Cardiac fibroblast (primary cell): ENCODE data around the gene PGA4.
"Not testable (repeated sequence)": the region's sequence is repeated elsewhere in the genome, so short reads cannot be mapped to it uniquely, and the experiment has no call there.

Experiments
- DNase-seq, 2 donors: peaks; one replicate each; pipeline versions ENCODE4 v3.0.0 to v3.0.0-alpha.2; 2010; ENCODE audit warnings: low read depth in 2 of 2
- H3K4me3 ChIP-seq, 2 donors: replicated peaks in 1 of 2; 1 replicate in 1 of 2; 2 replicates in 1 of 2; pipeline ENCODE4 v1.5.1; 2011; ENCODE audit warnings: low read depth in 2 of 2, low read length in 2 of 2, mild to moderate bottlenecking in 2 of 2, moderate library complexity in 1 of 2
- TF ChIP-seq, protein P1 (sequence below): IDR thresholded peaks from one replicate; pipeline ENCODE4 v1.5.1; 2011; ENCODE audit warnings: low read depth, mild to moderate bottlenecking, low read length, inconsistent platforms

Gene PGA4

DNA sequence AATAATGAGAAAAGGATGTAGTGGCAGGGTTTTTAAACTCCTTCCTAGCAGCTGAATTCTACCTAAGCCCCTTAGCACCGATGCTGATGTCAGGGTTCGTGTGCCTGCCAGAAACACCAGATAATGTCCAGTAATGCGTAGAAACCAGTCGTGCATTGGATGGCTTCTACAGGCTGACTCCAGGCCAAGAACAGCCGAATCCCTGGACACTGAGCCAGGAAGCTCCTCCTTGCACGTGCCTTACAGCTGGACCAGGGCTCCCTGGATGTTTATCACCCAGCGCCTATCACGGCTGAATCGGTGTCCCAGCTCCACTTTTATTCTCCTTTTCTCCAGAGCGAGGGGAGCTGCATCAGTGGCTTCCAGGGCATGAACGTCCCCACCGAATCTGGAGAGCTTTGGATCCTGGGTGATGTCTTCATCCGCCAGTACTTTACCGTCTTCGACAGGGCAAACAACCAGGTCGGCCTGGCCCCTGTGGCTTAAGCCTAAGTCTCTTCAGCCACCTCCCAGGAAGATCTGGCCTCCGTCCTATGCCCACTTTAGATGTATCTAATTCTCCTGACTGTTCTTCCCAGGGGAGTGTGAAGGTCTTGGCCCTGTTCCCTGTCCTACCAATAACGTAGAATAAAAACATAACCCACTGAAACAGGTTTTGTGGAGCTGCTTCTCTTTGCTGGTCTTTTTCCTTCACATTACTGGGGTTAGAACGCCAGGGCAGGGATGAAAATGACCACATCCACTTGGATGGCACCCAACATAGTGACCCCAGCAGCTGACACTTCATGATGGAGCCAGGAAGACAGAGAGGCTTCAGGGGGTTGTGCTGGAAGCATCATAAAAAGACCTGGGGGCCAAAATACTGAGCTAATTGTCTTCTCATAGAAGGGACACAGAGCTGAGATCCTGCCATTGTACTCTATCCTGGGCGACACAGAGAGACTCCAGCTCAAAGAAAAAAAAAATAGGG, 28.9 kb downstream of the PGA4 start:
- DNase-seq = peak in 1 of 2 donors; percentile 61
- H3K4me3 ChIP-seq = not testable (repeated sequence)

DNA sequence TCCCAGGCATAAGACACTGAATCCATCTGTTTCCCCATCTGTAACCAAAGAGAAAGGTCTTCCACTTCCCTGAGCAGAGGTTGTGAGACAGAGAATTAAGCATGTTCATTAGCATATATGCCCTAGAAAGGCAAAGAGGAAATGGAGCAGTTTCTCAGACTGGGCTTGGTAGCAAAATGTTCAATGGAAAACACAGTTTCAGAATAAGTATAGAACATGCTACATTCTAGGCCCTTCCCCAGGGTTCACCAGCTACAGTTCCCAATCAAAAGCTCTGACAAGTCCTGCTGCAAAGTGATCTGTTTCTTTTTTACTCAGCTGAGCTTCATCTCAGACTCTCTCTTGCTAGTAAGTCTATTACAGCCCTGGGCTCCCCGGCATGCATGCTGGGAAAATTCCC, 30.2 kb downstream of the PGA4 start:
- not testable (repeated sequence) for DNase-seq, H3K4me3 ChIP-seq

DNA sequence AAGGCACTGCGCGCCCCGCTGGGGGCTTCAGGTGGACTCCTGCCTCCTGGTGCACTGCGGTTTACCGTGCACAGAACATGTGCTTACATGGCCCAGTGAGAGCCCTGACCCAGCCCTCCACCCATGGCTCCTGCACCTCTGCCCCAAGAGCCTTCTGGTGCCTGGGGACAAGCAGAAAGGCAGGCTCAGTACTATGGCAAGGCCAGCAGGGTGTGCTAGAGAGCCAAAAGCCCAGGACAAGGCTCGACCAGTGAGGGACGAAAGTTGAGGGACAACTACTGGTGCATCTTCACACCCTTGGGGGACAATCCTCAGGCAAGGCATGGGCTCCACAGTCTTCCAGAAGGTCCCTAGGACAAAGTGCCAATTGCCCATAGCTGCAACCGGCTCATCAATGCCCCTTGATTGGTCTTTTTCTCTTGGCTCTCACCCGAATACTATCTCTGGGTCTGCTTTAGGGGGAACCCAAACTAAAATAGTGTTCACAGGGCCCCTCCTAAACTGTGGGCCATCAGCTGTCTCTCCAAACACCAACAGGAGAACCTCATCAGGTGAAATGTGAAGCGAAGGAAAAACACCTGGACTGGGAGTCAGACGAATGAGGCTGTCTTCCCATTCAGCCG, 32.4 kb downstream of the PGA4 start:
- H3K4me3 ChIP-seq = no peak overlapping the region
- TF ChIP-seq, protein P1, sequence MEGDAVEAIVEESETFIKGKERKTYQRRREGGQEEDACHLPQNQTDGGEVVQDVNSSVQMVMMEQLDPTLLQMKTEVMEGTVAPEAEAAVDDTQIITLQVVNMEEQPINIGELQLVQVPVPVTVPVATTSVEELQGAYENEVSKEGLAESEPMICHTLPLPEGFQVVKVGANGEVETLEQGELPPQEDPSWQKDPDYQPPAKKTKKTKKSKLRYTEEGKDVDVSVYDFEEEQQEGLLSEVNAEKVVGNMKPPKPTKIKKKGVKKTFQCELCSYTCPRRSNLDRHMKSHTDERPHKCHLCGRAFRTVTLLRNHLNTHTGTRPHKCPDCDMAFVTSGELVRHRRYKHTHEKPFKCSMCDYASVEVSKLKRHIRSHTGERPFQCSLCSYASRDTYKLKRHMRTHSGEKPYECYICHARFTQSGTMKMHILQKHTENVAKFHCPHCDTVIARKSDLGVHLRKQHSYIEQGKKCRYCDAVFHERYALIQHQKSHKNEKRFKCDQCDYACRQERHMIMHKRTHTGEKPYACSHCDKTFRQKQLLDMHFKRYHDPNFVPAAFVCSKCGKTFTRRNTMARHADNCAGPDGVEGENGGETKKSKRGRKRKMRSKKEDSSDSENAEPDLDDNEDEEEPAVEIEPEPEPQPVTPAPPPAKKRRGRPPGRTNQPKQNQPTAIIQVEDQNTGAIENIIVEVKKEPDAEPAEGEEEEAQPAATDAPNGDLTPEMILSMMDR = peak; percentile 99
- peak; percentile 69 to 75 for DNase-seq

DNA sequence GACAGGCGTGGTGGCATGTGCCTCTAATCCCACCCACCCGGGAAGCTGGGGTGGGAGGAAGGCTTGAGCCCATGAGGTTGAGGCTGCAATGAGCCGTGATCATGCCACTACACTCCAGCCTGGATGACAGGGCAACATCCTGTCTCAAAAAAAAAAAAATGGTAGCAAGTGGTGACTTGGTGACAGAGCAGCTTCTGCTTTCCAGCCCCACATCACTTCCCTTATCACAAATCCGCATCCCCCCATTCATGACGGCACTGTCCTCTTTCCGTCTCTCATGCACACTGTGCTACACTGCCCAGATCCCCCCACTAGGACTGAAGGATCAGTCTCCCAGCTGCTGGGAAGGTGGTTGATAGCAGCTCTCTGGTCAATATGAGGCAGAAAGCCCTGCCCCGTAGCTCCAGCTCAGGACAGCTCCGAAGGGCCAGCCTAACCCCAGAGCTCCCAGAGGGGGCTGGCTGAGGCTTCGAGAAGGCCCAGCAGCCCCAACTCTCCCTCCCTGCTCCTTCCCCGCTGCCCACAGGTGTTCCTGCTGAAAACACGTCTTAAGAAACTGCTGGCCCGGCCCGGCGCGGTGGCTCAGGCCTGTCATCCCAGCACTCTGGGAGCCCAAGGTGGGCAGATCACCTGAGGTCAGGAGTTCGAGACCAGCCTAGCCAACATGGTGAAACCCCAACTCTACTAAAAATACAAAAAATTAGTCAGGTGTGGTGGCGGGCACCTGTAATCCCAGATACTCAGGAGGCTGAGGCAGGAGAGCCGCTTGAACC, 34.7 kb downstream of the PGA4 start:
- TF ChIP-seq, protein P1 = no peak
- H3K4me3 ChIP-seq = no peak overlapping the region

DNA sequence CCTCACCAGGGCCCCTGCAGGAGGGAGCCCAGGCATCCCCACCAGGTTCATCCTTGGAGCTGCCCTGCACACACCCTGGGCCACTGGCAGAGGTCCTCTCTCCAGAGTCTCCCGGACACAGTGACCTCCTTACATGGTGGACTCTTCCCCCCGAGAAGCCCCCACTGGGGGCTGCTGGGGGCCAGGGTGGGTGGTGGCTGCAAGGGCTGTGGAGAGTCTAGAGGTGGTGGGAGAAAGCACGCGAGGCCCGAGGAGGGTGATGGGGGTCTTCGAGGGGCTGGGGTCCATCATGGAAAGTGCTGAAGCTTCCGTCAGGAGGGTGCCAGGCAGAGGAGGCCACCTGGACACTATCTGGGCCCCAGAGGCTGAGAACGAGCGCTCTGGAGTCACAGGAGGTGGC, 36.4 kb downstream of the PGA4 start:
- TF ChIP-seq, protein P1 = no peak
- DNase-seq = no peak
- no peak overlapping the region for H3K4me3 ChIP-seq

More for the DNA sequence above, 34.7 kb downstream of the PGA4 start:
- DNase-seq = no peak

DNA sequence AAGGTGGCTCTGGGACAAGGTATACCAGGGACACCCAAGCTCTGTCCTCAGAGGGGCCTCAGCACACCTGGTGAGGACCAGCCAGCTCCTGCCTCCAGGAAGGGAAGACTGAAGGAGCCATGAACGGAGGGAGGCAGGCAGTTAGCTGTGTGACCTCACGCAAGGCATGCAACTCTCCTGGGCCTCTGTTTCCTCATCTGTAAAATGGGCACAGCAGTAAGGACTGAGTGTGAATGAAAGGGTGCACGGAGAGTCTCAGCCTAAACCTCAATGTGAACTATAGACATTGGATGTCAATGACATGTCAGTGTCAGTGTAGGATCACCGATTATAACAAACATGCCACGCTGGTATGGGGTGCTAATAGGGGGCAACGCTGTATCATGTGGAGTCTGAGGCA, 37.2 kb downstream of the PGA4 start:
- no peak overlapping the region for H3K4me3 ChIP-seq
- TF ChIP-seq, protein P1 = no peak
- no peak for DNase-seq

DNA sequence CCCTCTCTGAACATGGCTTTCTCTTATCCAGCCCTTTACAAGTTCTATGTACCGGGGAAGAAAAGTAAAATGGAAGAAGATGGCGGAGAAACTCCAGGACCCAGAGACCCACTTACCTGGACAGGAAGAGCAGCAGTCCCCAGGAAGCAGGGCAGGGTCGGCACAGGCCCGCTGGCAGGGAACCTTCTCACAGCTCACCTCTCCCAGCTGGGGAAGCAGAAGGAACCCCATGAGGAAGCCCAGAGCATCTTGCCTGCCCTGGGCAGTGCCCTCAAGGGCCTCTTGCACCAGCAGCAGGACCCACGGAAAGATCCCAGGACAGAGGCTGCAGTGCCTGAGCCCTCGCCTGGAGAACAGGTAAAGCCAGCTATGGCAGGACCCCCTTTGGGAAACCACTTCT, 42.2 kb downstream of the PGA4 start:
- DNase-seq = no peak
- TF ChIP-seq, protein P1 = no peak
- H3K4me3 ChIP-seq = no peak overlapping the region
